ENCODE measurements around the gene DRAM2. TPM values are rescaled to one million over a fixed set of nuclear protein-coding genes. Genes with fewer than 3 reads are reported as not detected.

The DRAM2 gene
- total and polyA plus RNA-seq, 2 donors (not counting 3 experiments of a cell fraction or from before 2014, with no cell fraction given), result 21.7 to 55.9 TPM

DNA sequence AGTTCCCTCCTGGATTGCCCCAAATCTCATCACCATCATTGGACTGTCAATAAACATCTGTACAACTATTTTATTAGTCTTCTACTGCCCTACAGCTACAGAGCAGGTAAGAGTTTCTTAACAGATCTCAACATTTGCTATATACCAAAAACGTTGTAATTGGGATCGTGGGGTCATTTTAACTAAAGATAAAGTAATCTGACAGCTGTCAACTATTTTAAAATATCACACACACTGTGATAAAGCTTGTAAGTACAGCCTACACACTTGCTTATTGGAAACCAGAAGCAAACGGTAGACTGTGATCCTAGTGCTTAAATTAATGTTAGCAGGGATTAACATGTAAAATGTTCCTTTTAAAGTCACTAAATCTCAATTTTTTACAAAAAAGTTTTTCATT lies 8.1 kb upstream of the DRAM2 start:
- CTCF ChIA-PET, result no interaction called here
- Histone ChIP-seq H3K4me1 (ENCODE audit: control insufficient read depth, extremely low read depth, insufficient read depth, low read length) (peaks cover 3% of the 10 kb centered on the region), H3K27me3 (ENCODE audit: control insufficient read depth in 2 of 2, insufficient read depth in 2 of 2, low read length in 2 of 2) (no peaks in the 10 kb centered on the region), H3K4me3 (replicated peaks in 1 of 3; ENCODE audit: insufficient read depth in 1 of 3, low read depth in 1 of 3, low read length in 3 of 3) (no peak overlapping the region), H3K36me3 (ENCODE audit: control insufficient read depth in 2 of 2, extremely low read depth in 1 of 2, insufficient read depth in 2 of 2, low read length in 2 of 2) (peaks cover 3 to 4% of the 10 kb centered on the region in 2 experiments), H3K27ac (ENCODE audit: insufficient read depth, low read depth, low read length) (no peak overlapping the region), H2AFZ (ENCODE audit: low read depth, low read length) (no peak overlapping the region), H3K9me1 (replicated peaks; ENCODE audit: control insufficient read depth, extremely low read depth, insufficient read depth, low read length) (no peaks in the 10 kb centered on the region), H3K9me3 (replicated peaks; ENCODE audit: control insufficient read depth, insufficient read depth, low read length) (no peaks in the 10 kb centered on the region), H4K20me1 (replicated peaks; ENCODE audit: control insufficient read depth, extremely low read depth, insufficient read depth, low read length) (peaks cover 2% of the 10 kb centered on the region), H3K79me2 (ENCODE audit: control insufficient read depth, insufficient read depth, low read length) (peaks cover 62% of the 10 kb centered on the region), H3K9ac (replicated peaks; ENCODE audit: extremely low read depth, insufficient read depth, low read length) (no peak overlapping the region), H3K4me2 (ENCODE audit: insufficient read depth, low read length) (no peak overlapping the region)
- intact Hi-C loops (cut with micrococcal nuclease) (loop anchor here (1.0 kb wide), 1 partner anchor 8 kb away; the partner anchor contains the start of genes CEPT1 and DRAM2), dilution Hi-C loops (cut with MboI; ENCODE audit: extremely low pct_ligation_motif_present, low sequenced_read_pairs) (no loop called here)
- POLR2A ChIA-PET, result interaction anchor here (0.5 kb wide), 1 partner anchor 11 kb away, joined by 3 read pairs; no protein-coding TSS in a partner anchor
- no peak for TF ChIP-seq POLR2AphosphoS5 (IDR thresholded peaks at IDR 0.05; ENCODE audit: insufficient read depth, low read depth, low read length)
- no peak for TF ChIP-seq JUN (IDR thresholded peaks at IDR 0.05; ENCODE audit: borderline replicate concordance, insufficient read depth, insufficient read length, low read depth)
- no peak for TF ChIP-seq FOS (IDR thresholded peaks at IDR 0.05; ENCODE audit: borderline replicate concordance, insufficient read depth, low read length)
- no peak for TF ChIP-seq POLR2A (IDR thresholded peaks at IDR 0.05; ENCODE audit: low read depth, low read length)
- TF ChIP-seq, protein P1, sequence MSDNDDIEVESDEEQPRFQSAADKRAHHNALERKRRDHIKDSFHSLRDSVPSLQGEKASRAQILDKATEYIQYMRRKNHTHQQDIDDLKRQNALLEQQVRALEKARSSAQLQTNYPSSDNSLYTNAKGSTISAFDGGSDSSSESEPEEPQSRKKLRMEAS (IDR thresholded peaks at IDR 0.05; ENCODE audit: insufficient read depth, insufficient read length), result no peak
- no peak for TF ChIP-seq GATA2 (IDR thresholded peaks at IDR 0.05; ENCODE audit: insufficient read depth, insufficient read length, low read depth, low read length)
- TF ChIP-seq EZH2 (IDR thresholded peaks at IDR 0.05; ENCODE audit: borderline replicate concordance, low read depth, low read length, severe bottlenecking), result no peak
- TF ChIP-seq, protein P2, sequence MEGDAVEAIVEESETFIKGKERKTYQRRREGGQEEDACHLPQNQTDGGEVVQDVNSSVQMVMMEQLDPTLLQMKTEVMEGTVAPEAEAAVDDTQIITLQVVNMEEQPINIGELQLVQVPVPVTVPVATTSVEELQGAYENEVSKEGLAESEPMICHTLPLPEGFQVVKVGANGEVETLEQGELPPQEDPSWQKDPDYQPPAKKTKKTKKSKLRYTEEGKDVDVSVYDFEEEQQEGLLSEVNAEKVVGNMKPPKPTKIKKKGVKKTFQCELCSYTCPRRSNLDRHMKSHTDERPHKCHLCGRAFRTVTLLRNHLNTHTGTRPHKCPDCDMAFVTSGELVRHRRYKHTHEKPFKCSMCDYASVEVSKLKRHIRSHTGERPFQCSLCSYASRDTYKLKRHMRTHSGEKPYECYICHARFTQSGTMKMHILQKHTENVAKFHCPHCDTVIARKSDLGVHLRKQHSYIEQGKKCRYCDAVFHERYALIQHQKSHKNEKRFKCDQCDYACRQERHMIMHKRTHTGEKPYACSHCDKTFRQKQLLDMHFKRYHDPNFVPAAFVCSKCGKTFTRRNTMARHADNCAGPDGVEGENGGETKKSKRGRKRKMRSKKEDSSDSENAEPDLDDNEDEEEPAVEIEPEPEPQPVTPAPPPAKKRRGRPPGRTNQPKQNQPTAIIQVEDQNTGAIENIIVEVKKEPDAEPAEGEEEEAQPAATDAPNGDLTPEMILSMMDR (IDR thresholded peaks at IDR 0.05; ENCODE audit: extremely low read depth in 1 of 2, insufficient read depth in 1 of 2, low read depth in 1 of 2, low read length in 2 of 2), result no peak
- no peak for TF ChIP-seq MYC (IDR thresholded peaks at IDR 0.05; ENCODE audit: low read depth, low read length)
- DNase-seq (ENCODE audit: low read depth, low spot score), result no peak
- BruUV-seq (replicated peaks), result no TSS peak
- FAIRE-seq, result no peak
